ENCODE data around the gene SLC30A5.

- no peak for TF ChIP-seq SUZ12 (IDR thresholded peaks at IDR 0.05; ENCODE audit: extremely low read depth, insufficient read depth, insufficient read length)
- no peak for TF ChIP-seq ZNF274 (IDR thresholded peaks at IDR 0.05; ENCODE audit: low read depth, low read length)
Measured at GRCh38 chr5:69170495-69170894, 76.7 kb downstream of the SLC30A5 start.
